ENCODE data around the gene PGGHG. TPM values are rescaled to one million over a fixed set of nuclear protein-coding genes. Genes with fewer than 3 reads are reported as not detected.
"Not testable (repeated sequence)": the region's sequence is repeated elsewhere in the genome, so short reads cannot be mapped to it uniquely, and the experiment has no call there.

PGGHG gene
- total RNA-seq, 4 donors from 2014 or later, result 13.3 to 23.7 (median 18.8) TPM

GRCh38 chr11:319121-319887 is 30.4 kb downstream of the PGGHG start:
- H3K27ac ChIP-seq (replicated peaks in 1 of 4), result peak overlapping the region; percentile 95 to 97 (median 96)
- H3K9me3 ChIP-seq; H3K36me3 ChIP-seq; intact Hi-C loops (cut with DNase I); DNase-seq (ENCODE audit: extremely low spot score): not testable (repeated sequence)
- 15% methylated on average over 11 of the region's 29 CpGs for WGBS
- TF ChIP-seq, protein P1, sequence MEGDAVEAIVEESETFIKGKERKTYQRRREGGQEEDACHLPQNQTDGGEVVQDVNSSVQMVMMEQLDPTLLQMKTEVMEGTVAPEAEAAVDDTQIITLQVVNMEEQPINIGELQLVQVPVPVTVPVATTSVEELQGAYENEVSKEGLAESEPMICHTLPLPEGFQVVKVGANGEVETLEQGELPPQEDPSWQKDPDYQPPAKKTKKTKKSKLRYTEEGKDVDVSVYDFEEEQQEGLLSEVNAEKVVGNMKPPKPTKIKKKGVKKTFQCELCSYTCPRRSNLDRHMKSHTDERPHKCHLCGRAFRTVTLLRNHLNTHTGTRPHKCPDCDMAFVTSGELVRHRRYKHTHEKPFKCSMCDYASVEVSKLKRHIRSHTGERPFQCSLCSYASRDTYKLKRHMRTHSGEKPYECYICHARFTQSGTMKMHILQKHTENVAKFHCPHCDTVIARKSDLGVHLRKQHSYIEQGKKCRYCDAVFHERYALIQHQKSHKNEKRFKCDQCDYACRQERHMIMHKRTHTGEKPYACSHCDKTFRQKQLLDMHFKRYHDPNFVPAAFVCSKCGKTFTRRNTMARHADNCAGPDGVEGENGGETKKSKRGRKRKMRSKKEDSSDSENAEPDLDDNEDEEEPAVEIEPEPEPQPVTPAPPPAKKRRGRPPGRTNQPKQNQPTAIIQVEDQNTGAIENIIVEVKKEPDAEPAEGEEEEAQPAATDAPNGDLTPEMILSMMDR (IDR thresholded peaks at IDR 0.05), result peak in 2 of 3 experiments; percentile 13 to 21
- peak in 1 of 2 donors; percentile 35 for TF ChIP-seq POLR2AphosphoS5 (IDR thresholded peaks at IDR 0.05)
- H3K27me3 ChIP-seq, result peaks cover 0 to 19% (median 8%) of the 10 kb centered on the region in 4 donors
- peak overlapping the region; percentile 70 to 97 (median 72) for H3K4me3 ChIP-seq
- peaks cover 13 to 45% (median 40%) of the 10 kb centered on the region in 4 donors for H3K4me1 ChIP-seq

- WGBS, result 0% methylated on average over 4 of the region's 10 CpGs
- H3K36me3 ChIP-seq; DNase-seq (ENCODE audit: extremely low spot score): not testable (repeated sequence)
Measured at GRCh38 chr11:319888-320273, 31.0 kb downstream of the PGGHG start.

GRCh38 chr11:324156-324555 is 35.2 kb downstream of the PGGHG start:
- DNase-seq (ENCODE audit: extremely low spot score), result no peak
- Histone ChIP-seq H3K27me3 (no peaks in the 10 kb centered on the region), H3K4me3 (no peak overlapping the region), H3K27ac (replicated peaks in 1 of 4) (peak overlapping the region; percentile 86 to 87 (median 86)), H3K4me1 (peaks cover 46 to 61% (median 52%) of the 10 kb centered on the region in 4 donors), H3K36me3 (no peaks in the 10 kb centered on the region), H3K9me3 (no peaks in the 10 kb centered on the region)
- intact Hi-C loops (cut with DNase I), result no loop called here
- 65% methylated on average over 11 of the region's 11 CpGs for WGBS
- TF ChIP-seq EP300 (IDR thresholded peaks at IDR 0.05) (no peak), POLR2AphosphoS5 (IDR thresholded peaks at IDR 0.05) (no peak), POLR2A (IDR thresholded peaks at IDR 0.05; ENCODE audit: low read depth) (no peak)
- TF ChIP-seq, protein P1 (IDR thresholded peaks at IDR 0.05), result no peak

More at GRCh38 chr11:319888-320273, 31.0 kb downstream of the PGGHG start:
- Histone ChIP-seq H3K4me3 (peak overlapping the region; percentile 70 to 97 (median 72)), H3K27me3 (peaks cover 0 to 19% (median 8%) of the 10 kb centered on the region in 4 donors), H3K27ac (replicated peaks in 1 of 4) (peak overlapping the region; percentile 95 to 97 (median 96)), H3K4me1 (peaks cover 19 to 50% (median 45%) of the 10 kb centered on the region in 4 donors)
- H3K9me3 ChIP-seq; intact Hi-C loops (cut with DNase I): not testable (repeated sequence)

GRCh38 chr11:324593-325517 is 35.9 kb downstream of the PGGHG start:
- H3K9me3 ChIP-seq; intact Hi-C loops (cut with DNase I); H3K27me3 ChIP-seq; H3K36me3 ChIP-seq; DNase-seq (ENCODE audit: extremely low spot score): not testable (repeated sequence)
- peak overlapping the region; percentile 86 to 90 (median 87) for H3K27ac ChIP-seq (replicated peaks in 1 of 4)
- H3K4me1 ChIP-seq, result peaks cover 46 to 61% (median 52%) of the 10 kb centered on the region in 4 donors
- H3K4me3 ChIP-seq, result peak overlapping the region in 2 of 4 donors; percentile 20 to 21
- peak in 1 of 2 donors; percentile 17 for TF ChIP-seq POLR2AphosphoS5 (IDR thresholded peaks at IDR 0.05)
- 56% methylated on average over 27 of the region's 34 CpGs for WGBS

DNA sequence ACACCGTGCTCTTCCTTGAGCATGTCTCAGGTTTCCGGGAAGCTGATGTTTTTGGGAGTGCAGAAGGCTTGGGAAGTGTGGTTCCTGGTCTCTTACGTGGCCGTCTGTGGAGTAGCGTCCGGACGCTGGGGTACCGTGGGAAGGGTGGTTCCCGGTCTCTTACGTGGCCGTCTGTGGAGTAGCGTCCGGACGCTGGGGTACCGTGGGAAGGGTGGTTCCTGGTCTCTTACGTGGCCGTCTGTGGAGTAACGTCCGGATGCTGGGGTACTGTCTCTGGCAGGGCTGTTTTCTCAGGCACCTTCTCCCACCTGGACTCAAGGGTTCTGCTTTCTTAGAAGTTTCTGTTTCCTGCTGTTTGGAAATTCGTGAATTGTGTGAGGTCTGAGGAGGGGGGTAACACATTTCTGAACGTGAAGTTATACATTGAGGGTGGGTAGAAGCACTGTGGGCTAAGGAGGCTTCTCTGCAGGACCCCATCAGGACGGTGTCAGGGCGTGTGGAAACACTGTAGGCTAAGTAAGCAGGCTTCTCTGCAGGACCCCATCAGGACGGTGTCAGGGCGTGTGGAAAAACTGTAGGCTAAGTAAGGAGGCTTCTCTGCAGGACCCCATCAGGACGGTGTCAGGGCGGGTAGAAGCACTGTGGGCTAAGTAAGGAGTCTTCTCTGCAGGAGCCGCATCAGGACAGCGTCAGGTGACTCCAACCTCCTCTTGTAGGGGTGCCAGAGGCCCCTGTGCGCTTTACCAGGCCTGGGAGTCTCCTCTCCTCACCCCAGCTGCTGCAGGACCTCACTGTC is 37.1 kb downstream of the PGGHG start:
- H3K4me1 ChIP-seq, result peaks cover 46 to 58% (median 50%) of the 10 kb centered on the region in 4 donors
- H3K27me3 ChIP-seq, result no peaks in the 10 kb centered on the region
- TF ChIP-seq, protein P1 (IDR thresholded peaks at IDR 0.05), result no peak
- TF ChIP-seq POLR2A (IDR thresholded peaks at IDR 0.05; ENCODE audit: low read depth) (no peak), POLR2AphosphoS5 (IDR thresholded peaks at IDR 0.05) (no peak), EP300 (IDR thresholded peaks at IDR 0.05) (no peak)
- no peaks in the 10 kb centered on the region for H3K36me3 ChIP-seq
- no peak for DNase-seq (ENCODE audit: extremely low spot score)
- H3K4me3 ChIP-seq, result peak overlapping the region in 1 of 4 donors; percentile 15
- WGBS, result 83% methylated on average over 29 of the region's 30 CpGs
- intact Hi-C loops (cut with DNase I), result loop anchor here (2.0 kb wide), 1 partner anchor 27 kb away; no protein-coding TSS in a partner anchor
- peak overlapping the region; percentile 86 to 90 (median 87) for H3K27ac ChIP-seq (replicated peaks in 1 of 4)
- H3K9me3 ChIP-seq, result no peaks in the 10 kb centered on the region

All from esophagus muscularis mucosa (tissue), 4 donors.